ENCODE data around the gene ZCCHC3.

The ZCCHC3 gene

GRCh38 chr20:288956-289692, 8.2 kb upstream of the ZCCHC3 start:
- Histone ChIP-seq H3K4me1 (ENCODE audit: control insufficient read depth, insufficient read depth, low read length) (peaks cover 7% of the 10 kb centered on the region), H3K36me3 (ENCODE audit: control insufficient read depth, insufficient read depth, low read length) (no peaks in the 10 kb centered on the region), H3K27me3 (ENCODE audit: control insufficient read depth, insufficient read depth, low read length) (peaks cover 31% of the 10 kb centered on the region), H3K4me3 (ENCODE audit: low read depth, low read length) (peak overlapping the region; percentile 91), H3K9ac (ENCODE audit: low read depth, low read length) (no peak overlapping the region), H3K9me3 (ENCODE audit: control insufficient read depth, insufficient read depth, low read length) (no peaks in the 10 kb centered on the region)

GRCh38 chr20:289693-290083, 7.7 kb upstream of the ZCCHC3 start:
- Histone ChIP-seq H3K36me3 (ENCODE audit: control insufficient read depth, insufficient read depth, low read length) (no peaks in the 10 kb centered on the region), H3K4me1 (ENCODE audit: control insufficient read depth, insufficient read depth, low read length) (peaks cover 7% of the 10 kb centered on the region), H3K27me3 (ENCODE audit: control insufficient read depth, insufficient read depth, low read length) (peaks cover 36% of the 10 kb centered on the region), H3K9ac (ENCODE audit: low read depth, low read length) (peak overlapping the region; percentile 38), H3K9me3 (ENCODE audit: control insufficient read depth, insufficient read depth, low read length) (no peaks in the 10 kb centered on the region), H3K4me3 (ENCODE audit: low read depth, low read length) (peak overlapping the region; percentile 91)

GRCh38 chr20:290084-290831, 7.1 kb upstream of the ZCCHC3 start, which contains the start of gene C20orf96:
Gene C20orf96 (minus strand): TSS chr20:290750. CDS start chr20:290610, 140 bp downstream.
- Histone ChIP-seq H3K36me3 (ENCODE audit: control insufficient read depth, insufficient read depth, low read length) (no peaks in the 10 kb centered on the region), H3K4me3 (ENCODE audit: low read depth, low read length) (peak within 1 kb of the TSS; percentile 91), H3K9me3 (ENCODE audit: control insufficient read depth, insufficient read depth, low read length) (no peaks in the 10 kb centered on the region), H3K27me3 (ENCODE audit: control insufficient read depth, insufficient read depth, low read length) (peaks cover 42% of the 10 kb centered on the region), H3K4me1 (ENCODE audit: control insufficient read depth, insufficient read depth, low read length) (peaks cover 7% of the 10 kb centered on the region), H3K9ac (ENCODE audit: low read depth, low read length) (peak within 1 kb of the TSS; percentile 38)

- H3K36me3 ChIP-seq (ENCODE audit: control insufficient read depth, insufficient read depth, low read length): no peaks in the 10 kb centered on the region
- no peaks in the 10 kb centered on the region for H3K9me3 ChIP-seq (ENCODE audit: control insufficient read depth, insufficient read depth, low read length)
- no peak overlapping the region for H3K9ac ChIP-seq (ENCODE audit: low read depth, low read length)
- peaks cover 55% of the 10 kb centered on the region for H3K27me3 ChIP-seq (ENCODE audit: control insufficient read depth, insufficient read depth, low read length)
- no peak overlapping the region for H3K4me3 ChIP-seq (ENCODE audit: low read depth, low read length)
- H3K4me1 ChIP-seq (ENCODE audit: control insufficient read depth, insufficient read depth, low read length): peaks cover 8% of the 10 kb centered on the region
Measured at GRCh38 chr20:294602-295001, 2.8 kb upstream of the ZCCHC3 start.

- Histone ChIP-seq H3K27me3 (ENCODE audit: control insufficient read depth, insufficient read depth, low read length) (peaks cover 54% of the 10 kb centered on the region), H3K4me3 (ENCODE audit: low read depth, low read length) (no peak overlapping the region), H3K4me1 (ENCODE audit: control insufficient read depth, insufficient read depth, low read length) (peaks cover 13% of the 10 kb centered on the region), H3K36me3 (ENCODE audit: control insufficient read depth, insufficient read depth, low read length) (no peaks in the 10 kb centered on the region), H3K9me3 (ENCODE audit: control insufficient read depth, insufficient read depth, low read length) (no peaks in the 10 kb centered on the region), H3K9ac (ENCODE audit: low read depth, low read length) (no peak overlapping the region)
Measured at GRCh38 chr20:295804-296203, 1.6 kb upstream of the ZCCHC3 start.

- peaks cover 23% of the 10 kb centered on the region for H3K4me1 ChIP-seq (ENCODE audit: control insufficient read depth, insufficient read depth, low read length)
- peaks cover 36% of the 10 kb centered on the region for H3K27me3 ChIP-seq (ENCODE audit: control insufficient read depth, insufficient read depth, low read length)
- H3K4me3 ChIP-seq (ENCODE audit: low read depth, low read length): peak overlapping the region; percentile 72
- peak overlapping the region; percentile 29 for H3K9ac ChIP-seq (ENCODE audit: low read depth, low read length)
- no peaks in the 10 kb centered on the region for H3K36me3 ChIP-seq (ENCODE audit: control insufficient read depth, insufficient read depth, low read length)
- H3K9me3 ChIP-seq (ENCODE audit: control insufficient read depth, insufficient read depth, low read length): no peaks in the 10 kb centered on the region
Measured at GRCh38 chr20:297925-298775, 780 bp downstream of the ZCCHC3 start.

GRCh38 chr20:298776-299391, 1.5 kb downstream of the ZCCHC3 start:
- peaks cover 23% of the 10 kb centered on the region for H3K4me1 ChIP-seq (ENCODE audit: control insufficient read depth, insufficient read depth, low read length)
- H3K4me3 ChIP-seq (ENCODE audit: low read depth, low read length): peak overlapping the region; percentile 72
- peak overlapping the region; percentile 29 for H3K9ac ChIP-seq (ENCODE audit: low read depth, low read length)
- H3K9me3 ChIP-seq (ENCODE audit: control insufficient read depth, insufficient read depth, low read length): no peaks in the 10 kb centered on the region
- no peaks in the 10 kb centered on the region for H3K36me3 ChIP-seq (ENCODE audit: control insufficient read depth, insufficient read depth, low read length)
- H3K27me3 ChIP-seq (ENCODE audit: control insufficient read depth, insufficient read depth, low read length): peaks cover 32% of the 10 kb centered on the region

- no peaks in the 10 kb centered on the region for H3K36me3 ChIP-seq (ENCODE audit: control insufficient read depth, insufficient read depth, low read length)
Measured at GRCh38 chr20:300345-300990, 3.1 kb downstream of the ZCCHC3 start.

GRCh38 chr20:301886-302848, 4.8 kb downstream of the ZCCHC3 start:
- H3K9me3 ChIP-seq (ENCODE audit: control insufficient read depth, insufficient read depth, low read length): no peaks in the 10 kb centered on the region
- peaks cover 7% of the 10 kb centered on the region for H3K27me3 ChIP-seq (ENCODE audit: control insufficient read depth, insufficient read depth, low read length)
- no peak overlapping the region for H3K4me3 ChIP-seq (ENCODE audit: low read depth, low read length)
- no peak overlapping the region for H3K9ac ChIP-seq (ENCODE audit: low read depth, low read length)
- H3K36me3 ChIP-seq (ENCODE audit: control insufficient read depth, insufficient read depth, low read length): no peaks in the 10 kb centered on the region
- peaks cover 23% of the 10 kb centered on the region for H3K4me1 ChIP-seq (ENCODE audit: control insufficient read depth, insufficient read depth, low read length)

More at GRCh38 chr20:300345-300990, 3.1 kb downstream of the ZCCHC3 start:
- H3K4me1 ChIP-seq (ENCODE audit: control insufficient read depth, insufficient read depth, low read length): peaks cover 23% of the 10 kb centered on the region
- no peak overlapping the region for H3K9ac ChIP-seq (ENCODE audit: low read depth, low read length)
- H3K27me3 ChIP-seq (ENCODE audit: control insufficient read depth, insufficient read depth, low read length): peaks cover 17% of the 10 kb centered on the region
- H3K9me3 ChIP-seq (ENCODE audit: control insufficient read depth, insufficient read depth, low read length): no peaks in the 10 kb centered on the region
- H3K4me3 ChIP-seq (ENCODE audit: low read depth, low read length): peak overlapping the region; percentile 72

GRCh38 chr20:305745-306144, 8.4 kb downstream of the ZCCHC3 start:
- no peaks in the 10 kb centered on the region for H3K36me3 ChIP-seq (ENCODE audit: control insufficient read depth, insufficient read depth, low read length)
- H3K9me3 ChIP-seq (ENCODE audit: control insufficient read depth, insufficient read depth, low read length): no peaks in the 10 kb centered on the region
- no peak overlapping the region for H3K9ac ChIP-seq (ENCODE audit: low read depth, low read length)
- peaks cover 18% of the 10 kb centered on the region for H3K4me1 ChIP-seq (ENCODE audit: control insufficient read depth, insufficient read depth, low read length)
- H3K4me3 ChIP-seq (ENCODE audit: low read depth, low read length): no peak overlapping the region
- peaks cover 7% of the 10 kb centered on the region for H3K27me3 ChIP-seq (ENCODE audit: control insufficient read depth, insufficient read depth, low read length)

All from iPS-15b (cell line).